GM21717 (cell line): ENCODE results near the gene SFN.
"Not testable (repeated sequence)": the region's sequence is repeated elsewhere in the genome, so short reads cannot be mapped to it uniquely, and the experiment has no call there.

Experiments used
- ATAC-seq: cut with Tn5 transposase; IDR thresholded peaks from one replicate; pipeline ENCODE4 v1.9.1; 2021; ENCODE audit warnings: mild to moderate bottlenecking, moderate library complexity; ENCODE audit not compliant: unreplicated experiment

The SFN gene

DNA sequence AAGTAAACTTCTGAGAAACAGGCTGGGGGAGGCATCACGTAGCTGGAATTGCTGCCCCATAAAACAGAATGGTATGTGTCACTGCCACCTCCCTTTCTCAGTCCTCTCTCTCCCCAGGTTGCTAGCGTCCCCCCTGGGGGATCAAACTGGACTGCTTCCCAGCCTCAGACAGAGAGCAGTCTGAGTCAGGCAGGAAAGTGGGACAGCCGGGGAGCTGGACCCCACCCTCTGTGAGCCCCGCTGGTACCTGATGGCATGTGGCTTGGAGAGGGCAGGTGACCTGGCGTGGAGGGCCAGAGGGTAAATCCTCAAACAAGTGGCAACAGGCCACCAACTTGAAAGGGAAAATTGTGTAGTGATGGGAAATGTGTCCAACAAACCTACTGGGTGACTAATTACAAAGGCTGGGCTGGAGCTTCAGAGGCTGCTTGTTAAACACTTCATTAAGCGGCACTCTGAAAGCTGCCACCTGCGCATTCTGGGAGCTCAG, 1.0 kb upstream of the SFN start:
- ATAC-seq: no peak

DNA sequence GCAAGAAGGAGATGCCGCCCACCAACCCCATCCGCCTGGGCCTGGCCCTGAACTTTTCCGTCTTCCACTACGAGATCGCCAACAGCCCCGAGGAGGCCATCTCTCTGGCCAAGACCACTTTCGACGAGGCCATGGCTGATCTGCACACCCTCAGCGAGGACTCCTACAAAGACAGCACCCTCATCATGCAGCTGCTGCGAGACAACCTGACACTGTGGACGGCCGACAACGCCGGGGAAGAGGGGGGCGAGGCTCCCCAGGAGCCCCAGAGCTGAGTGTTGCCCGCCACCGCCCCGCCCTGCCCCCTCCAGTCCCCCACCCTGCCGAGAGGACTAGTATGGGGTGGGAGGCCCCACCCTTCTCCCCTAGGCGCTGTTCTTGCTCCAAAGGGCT, 732 bp downstream of the SFN start:
- ATAC-seq: no peak

DNA sequence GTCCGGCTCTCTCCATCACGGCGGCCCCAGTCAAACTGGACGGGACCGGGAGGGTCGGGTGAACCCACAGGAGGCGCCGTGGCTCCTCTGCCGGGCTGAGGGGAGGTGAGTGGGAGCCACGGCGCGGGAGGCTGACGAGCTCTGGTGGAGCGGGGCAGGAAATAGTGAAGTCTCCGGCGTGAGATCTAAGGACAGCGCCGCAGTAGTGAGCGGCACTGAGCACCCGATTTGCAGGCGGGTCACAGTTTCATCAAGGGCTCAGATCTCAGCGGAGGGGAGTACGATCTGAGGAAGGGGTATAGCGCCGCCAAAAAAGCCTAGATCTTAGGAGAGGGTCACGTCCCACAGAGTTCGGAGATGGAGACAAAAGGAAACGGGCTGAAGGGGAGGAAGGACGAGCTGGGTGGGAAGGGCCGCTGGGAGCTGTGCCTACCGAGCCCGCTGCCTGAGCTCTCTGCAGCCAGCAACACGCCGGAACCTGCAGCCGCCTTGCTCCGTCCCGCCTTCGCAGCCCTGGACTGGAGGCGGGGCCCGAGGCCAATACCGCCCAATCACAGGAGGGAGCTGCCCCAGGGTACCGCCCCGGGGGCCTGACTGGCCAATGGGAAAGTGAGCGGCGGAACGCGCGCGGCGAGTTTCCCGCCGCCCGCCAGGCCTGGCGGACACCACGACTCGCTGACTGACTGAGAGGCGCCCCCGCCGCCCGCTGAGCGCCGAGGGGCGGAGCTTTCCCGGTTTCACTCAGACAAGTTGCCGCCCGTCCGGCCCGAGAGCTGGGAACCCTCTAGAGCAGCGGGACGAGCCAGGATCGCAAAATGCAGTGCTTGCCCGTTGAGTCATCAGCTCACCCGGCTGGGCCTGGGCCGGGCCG, 1.9 kb downstream of the SFN start:
- peak; percentile 86 for ATAC-seq

DNA sequence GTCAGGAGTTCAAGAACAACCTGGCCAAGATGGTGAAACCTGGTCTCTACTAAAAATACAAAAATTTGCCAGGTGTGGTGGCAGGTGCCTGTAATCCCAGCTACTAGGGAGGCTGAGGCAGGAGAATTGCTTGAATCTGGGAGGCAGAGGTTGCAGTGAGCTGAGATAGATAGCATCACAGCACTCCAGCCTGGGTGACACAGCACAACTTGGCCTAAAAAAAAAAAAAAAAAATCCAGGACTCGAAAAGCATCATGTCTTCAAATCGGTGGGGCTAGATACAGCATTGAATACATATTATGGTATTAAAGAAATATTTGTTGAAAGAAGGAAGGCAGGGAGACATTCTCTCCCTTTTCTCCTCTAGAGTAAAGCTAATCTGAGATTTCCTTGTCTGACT, 10.1 kb downstream of the SFN start:
- not testable (repeated sequence) for ATAC-seq

DNA sequence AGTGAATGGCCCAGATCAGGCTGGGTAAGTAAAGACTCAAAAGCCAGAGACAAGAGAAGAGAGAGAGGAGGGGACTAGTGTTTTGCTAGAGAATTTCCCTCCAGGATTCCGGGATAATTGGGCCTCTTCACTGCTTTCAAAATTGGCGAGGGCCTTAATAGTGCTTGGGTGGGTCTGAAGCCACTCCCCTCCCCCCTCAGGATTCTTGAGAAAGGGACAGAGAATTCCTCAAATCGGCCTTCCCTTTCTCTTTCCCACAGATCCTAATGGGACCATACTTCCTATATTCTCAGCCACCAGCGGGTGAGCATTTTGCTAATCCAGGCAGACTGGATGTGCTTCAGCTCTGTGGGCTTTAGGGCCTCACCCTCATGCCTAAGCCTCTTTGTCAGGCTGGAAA, 11.9 kb downstream of the SFN start:
- ATAC-seq: no peak

DNA sequence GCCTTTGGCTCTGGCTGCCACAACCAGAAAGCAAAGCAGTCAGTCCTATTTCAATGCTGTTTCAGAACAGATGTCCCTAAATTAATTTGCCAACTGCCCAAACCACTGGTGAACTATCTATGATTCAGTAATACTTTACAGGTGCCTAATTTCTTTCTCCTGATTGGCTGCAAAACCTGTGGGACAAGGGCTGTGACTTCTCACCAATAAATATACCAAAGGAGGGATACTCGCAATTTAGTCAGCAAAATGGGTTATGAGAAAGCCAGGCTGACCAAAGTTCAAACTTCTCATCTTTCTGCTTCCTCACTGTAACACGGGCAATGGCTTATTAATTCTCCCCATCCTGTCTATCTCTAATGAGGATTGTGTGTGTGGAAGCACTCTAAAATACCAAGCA, 14.4 kb downstream of the SFN start:
- ATAC-seq: no peak

DNA sequence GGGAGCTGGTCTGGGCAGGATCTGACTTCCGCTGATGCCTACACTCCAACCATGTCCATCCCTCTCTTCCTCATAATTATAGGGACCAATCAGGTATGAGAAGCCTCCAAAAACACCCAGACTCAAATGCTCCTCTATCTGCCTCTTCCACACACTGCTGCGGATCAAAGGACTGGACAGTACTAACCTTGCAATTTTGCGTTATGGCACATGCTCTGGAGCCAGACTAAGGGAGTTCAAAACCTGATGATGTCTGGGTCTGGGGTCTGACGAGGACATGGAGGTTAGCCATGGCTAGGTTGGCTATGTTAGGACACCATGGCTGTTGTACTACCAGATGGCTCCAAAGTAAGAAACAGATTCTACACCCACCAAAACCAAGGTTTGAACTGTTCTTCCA, 16.8 kb downstream of the SFN start:
- ATAC-seq: no peak

DNA sequence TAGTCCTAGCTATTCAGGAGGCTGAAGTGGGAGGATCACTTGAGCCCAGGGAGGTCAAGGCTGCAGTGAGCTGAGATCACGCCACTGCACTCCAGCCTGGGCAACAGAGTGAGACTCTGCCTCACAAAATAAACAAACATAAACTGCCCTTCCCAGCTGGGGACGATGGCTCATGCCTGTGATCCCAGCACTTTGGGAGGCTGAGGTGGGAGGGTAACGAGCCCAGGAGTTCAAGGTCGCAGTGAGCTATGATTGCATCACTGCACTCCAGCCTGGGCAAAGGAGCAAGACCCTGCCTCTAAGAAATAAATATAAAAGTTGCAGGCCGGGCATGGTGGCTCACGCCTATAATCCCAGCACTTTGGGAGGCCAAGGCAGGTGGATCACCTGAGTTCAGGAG, 18.7 kb downstream of the SFN start:
- ATAC-seq: not testable (repeated sequence)

DNA sequence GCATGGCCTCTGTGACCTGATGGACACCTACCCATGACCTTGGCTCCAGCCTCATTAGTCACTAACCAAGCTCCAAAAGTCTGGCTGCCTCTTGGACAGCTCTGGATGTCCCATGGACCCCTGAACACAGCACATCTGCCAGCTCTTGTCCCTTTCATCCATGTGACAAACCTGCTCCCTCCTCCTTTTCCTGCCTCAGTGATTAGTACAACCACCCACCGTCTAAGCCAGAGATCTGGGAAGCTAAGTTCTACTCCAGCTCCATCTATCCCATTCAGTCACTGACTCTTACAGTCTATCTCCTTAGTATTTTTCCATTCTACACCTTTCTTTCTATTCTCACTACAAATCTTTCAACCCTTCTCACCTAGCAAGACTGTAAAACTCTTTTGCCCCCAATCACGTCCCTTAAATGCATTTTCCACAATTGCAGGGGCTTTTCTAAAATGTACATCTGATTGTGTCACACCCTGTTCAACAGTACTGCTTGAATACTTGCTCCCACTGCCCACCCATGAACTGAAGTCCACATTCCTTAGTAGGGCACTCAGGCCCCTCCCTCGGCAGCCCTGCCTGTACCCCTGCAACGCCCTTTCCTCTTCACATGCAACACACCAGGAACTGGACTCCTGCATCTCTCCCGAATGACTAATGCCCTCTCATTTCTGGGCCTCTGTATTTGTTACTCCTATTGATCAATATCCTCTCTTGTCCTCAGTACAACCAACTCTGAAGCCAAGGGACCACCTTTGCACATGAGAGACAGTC, 19.9 kb downstream of the SFN start:
- no peak for ATAC-seq

DNA sequence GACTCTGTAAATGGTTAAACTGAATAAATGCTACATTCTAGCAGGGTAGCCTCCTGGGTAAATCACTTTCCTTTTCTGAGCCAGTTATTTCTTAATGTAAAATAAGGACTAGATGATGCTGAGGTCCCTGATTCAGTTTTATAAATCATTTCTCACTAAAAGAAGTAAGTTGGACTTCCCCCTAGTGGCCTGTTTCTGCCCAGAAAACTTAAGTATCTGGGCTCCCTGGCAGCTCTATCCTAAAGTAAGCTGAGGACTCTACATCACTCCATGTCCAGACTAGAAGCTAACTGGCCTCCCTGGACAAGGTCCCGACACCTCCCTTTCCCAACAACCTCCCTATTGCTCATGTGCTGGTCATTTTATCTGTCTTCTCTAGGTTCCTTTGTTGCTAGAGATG, 24.2 kb downstream of the SFN start:
- no peak for ATAC-seq

DNA sequence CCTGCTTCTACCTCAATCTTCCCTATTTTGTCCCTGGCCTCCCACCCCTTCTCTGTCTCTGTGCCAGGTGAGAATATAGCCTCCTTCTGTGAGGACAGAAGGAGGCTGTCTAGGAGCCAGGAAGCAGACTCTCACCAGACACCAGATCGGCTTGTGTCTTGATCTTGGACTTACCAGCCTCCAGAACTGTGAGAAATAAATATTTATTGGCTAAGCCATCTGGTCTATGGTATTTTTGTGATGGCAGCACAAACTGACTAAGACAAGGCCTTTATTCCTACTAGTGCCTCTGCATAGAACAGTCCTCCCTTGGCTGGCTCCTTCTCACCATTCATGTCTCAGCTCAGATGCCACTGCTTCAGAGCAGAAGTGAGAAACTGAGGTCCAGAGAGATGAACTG, 25.3 kb downstream of the SFN start:
- no peak for ATAC-seq

DNA sequence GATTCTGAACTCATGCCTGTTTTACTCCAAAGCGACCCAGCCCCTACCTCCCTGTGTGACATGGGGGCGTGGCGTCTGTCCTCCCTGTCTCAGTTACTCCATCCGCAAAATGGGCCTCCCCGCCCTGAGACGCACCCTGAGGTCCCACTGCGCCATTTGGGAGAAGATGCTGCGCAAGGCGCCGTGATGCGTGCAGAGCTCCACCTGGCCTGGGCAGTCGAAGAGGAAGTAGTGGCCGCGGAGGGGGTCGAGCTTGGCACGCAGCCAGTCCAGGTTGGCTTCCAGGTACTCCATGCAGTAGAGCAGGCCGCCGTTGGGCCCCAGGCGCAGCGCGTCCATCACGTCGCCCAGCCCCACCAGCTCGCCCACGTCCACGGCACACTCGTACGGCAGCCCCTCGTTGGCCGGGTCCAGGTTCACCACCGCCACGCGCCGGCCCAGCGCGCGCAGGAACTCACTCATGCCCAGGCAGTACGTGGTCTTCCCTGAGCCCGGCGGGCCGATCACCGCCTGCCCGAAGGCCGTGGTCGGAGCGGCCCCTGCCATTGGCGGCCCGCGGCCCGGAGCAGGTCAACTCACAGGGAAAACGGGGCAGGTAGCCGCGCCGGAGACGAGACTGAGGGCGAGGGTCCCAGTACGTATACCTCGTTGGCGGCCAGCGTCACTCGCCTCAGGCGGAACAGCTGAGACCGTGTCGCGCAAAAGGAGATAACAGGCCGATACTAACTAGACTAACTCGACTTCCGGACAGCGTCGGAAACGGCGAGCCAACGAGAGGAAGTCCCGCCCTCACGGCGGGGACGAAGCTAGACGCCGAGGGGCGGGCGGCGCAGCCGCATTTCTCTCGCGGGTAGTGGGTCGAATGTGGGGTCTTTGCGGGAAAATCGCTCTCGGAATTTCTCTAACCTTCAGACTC, 26.9 kb downstream of the SFN start, which contains the start of gene GPN2:
Gene GPN2 (minus strand): TSS at position 733 of the 916 bp plus-strand sequence. CDS start 187 bp downstream, at position 546.
- ATAC-seq: peak; percentile 85

DNA sequence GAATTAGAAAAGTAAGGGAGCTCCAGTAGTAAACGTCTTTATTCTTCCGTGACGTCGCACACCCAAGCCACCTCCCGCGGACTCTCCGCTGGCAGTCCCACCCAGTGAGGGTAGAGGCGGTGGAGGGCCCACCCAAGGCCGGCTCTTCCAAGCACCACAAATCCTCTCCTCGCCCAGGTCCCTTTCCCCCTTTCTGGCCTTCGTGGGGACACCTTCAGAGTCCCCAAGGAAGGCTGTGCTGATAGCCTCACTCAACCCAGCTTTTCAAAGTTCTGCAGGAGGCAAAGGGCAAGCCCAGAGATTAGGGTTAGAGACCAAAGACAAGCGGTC, 27.5 kb downstream of the SFN start:
- peak; percentile 17 for ATAC-seq

DNA sequence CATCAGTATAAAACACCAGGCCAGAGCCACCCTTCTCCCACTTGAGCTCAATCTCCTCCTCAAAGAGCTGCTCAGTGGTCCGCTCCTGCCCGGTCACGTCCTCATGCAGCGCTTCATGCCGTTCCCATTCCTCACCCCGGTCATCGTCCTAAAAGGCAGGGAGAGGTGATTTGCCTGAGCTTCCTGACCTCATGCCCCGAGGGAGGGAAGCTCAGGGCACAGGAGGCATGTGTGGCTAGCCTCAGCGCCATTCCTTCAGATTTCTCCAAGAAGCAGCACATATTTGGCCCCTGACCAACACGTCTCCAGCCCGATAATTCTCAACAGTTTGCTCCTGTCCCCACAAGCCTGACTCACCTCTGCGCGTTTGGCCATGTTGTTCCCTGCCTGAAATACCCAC, 31.3 kb downstream of the SFN start:
- ATAC-seq: no peak

DNA sequence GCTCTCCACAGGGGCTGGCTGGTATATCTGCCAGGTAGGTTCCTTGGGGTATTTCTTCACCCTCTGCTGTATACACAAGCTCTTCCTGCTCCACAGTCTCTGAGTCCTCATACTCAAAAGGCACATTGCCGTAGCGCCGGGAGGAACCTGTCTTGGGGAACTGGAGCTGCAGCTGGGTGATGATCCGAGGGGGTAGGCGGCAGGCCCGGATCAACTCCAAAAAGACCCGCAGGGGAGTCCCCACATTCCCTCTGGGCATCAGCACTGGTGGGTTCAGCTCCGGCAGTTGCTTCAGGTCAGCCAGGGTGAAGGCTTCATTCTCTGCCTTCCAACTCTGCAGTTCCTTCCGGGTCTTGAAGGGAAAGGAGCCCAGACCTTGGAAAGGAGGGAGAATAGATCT, 34.4 kb downstream of the SFN start:
- no peak for ATAC-seq

DNA sequence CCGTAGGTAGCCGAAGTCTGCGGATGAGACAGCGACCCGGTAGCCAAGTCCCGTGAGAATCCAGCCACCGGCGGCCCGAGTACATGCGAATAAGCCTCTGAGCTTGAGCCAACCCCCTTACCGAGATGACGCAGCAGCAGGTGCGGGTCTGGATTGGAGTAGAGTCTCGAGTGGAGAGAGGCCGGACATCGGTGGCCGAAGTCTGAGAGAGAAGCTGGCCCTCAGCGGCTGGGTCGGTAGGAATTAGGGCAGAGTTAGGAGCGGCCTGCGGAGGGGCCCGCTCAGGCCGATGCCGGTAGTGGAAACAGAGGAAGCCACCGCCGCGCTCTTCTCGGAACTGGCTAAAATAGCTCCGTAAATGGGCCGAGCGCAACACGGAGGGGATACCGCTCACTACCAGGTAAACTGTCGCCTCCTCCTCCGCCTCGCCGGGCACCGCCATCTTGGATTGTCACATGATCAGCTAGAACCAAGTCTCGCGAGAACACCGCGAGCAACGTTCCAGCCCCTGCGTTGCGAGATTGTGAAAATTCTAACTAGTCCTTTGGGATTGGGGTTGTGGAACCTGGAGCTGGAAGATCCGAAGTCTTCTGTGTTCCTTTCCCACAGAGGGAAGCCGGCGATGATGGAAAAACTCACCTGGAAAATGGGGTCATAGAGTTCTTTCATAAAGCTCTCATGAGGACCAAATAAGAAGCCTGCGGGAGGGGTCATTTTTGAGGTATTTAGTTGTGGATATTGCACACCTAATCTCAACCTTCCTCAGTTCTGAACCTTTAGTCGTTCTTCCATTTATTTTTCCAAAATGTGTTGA, 37.3 kb downstream of the SFN start, which contains the start of gene GPATCH3:
Gene GPATCH3 (minus strand): TSS at position 467 of the 814 bp plus-strand sequence. CDS start 25 bp downstream, at position 442.
- peak; percentile 81 for ATAC-seq

DNA sequence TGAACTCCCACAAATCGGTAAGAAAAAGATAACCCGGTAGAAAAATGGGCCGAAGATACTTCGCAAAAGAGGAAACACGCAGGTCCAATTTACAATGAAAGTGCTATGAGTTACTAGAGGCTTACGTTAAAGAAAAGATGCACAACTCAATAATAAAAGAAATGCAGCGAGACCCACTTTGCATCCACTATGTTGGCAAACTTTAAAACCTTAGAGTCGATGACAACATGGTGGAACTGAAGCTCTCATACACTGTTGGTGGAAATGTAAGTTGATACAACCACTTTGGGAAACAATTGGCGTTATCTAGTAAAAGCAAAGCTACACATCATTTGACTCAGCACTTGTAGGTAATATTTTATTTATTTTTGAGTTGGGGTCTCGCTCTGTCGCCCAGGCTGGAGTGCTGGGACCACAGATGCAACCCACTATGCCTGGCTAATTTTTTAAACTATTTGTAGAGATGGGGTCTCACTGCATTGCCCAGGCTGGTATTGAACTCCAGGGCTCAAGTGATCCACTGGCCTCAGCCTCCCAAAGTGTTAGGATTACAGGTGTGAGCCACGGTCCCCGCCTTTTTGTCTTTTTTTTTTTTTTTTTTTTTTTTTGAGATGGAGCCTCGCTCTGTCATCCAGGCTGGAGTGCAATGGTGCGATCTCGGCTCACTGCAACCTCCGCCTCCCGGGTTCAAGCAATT, 38.0 kb downstream of the SFN start:
- ATAC-seq: no peak

DNA sequence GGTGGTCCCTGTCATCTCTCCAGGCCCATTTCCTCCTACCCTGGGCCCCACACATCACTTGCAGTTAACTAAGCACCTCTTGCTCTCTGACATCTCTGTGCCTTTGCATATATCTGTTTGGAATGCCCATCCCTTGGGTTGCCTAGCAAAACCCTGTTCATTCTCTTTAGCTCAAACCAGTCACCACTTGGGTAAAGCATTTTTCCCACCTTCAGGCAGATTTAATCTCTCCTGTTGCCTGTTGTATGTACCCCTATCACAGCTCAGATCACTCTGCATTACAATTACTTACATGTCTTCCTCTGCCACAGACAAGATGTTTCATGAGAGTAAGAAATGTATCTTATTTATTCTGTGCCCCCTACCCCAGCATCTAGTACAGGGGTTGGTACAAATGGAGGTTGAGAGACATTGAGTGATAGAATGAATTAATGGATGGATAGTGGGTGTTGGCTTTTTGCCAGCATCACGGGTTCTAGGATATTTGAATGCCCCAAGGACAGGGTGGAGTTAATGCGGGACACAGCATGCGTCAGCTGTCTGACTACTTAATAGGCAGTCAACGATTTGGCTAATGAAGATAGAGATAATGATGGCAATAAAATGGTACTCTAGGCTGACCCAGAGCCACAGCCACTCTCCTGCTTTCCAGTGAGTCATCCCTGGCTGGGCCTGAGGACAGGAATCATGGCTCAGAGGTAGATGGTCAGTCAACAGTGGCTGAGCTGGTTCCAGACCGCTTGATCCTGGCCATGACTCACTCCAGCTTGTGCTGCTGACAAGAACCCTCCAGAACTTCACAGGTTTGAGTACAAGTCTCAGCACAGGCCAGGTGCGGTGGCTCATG, 44.3 kb downstream of the SFN start:
- no peak for ATAC-seq

DNA sequence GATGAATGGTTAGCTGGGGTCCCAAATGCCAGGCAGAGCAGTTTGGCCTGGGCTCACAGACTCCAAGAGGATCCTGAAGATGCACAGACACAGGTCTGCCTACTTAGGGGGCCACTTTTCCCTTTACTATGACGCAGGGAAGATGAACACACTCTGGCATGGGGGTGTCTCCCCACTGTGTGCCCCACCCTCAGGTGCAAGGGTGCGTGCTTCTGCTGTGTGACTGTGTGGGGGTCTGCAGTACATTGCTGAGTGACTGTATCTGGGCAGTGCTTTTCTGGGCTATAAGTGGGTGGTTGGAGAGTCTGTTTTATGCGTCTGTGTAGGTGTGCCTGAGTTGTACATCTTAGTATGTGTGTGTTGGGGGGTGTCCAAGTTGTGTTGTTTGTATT, 47.0 kb downstream of the SFN start:
- no peak for ATAC-seq
